HepG2 (cell line): ENCODE results near the gene TMUB1. TPM values are rescaled to one million over a fixed set of nuclear protein-coding genes. Genes with fewer than 3 reads are reported as not detected.

ENCODE experiments used
- CREB3 ChIP-seq: sonication (generic); formaldehyde crosslinking; IDR thresholded peaks from 2 replicates; pipeline ENCODE4 v1.5.0; 2020; ENCODE audit warnings: missing genetic modification reagents
- DZIP1 ChIP-seq: sonication (generic); formaldehyde crosslinking; IDR thresholded peaks from 2 replicates; pipeline ENCODE4 v1.5.0; 2020; ENCODE audit warnings: mild to moderate bottlenecking, missing genetic modification reagents
- GABPB1 ChIP-seq: IDR thresholded peaks from 2 replicates; pipeline ENCODE4 v1.6.1; 2016; ENCODE audit warnings: mild to moderate bottlenecking, missing genetic modification reagents, moderate library complexity, missing compliant biosample characterization
- HDAC2 ChIP-seq: sonication (generic); formaldehyde crosslinking; IDR thresholded peaks from 2 replicates; pipeline ENCODE4 v1.4.0; 2020; ENCODE audit warnings: missing genetic modification reagents
- KLF16 ChIP-seq, 2 experiments: sonication (generic) in 1 of 2; formaldehyde crosslinking in 1 of 2; IDR thresholded peaks; 2 replicates each; pipeline versions ENCODE4 v1.6.1 to v1.8.0; 2016 to 2023; ENCODE audit warnings: missing genetic modification reagents in 2 of 2, missing compliant biosample characterization in 1 of 2
- MAZ ChIP-seq, 2 experiments: sonication (generic) in 1 of 2; formaldehyde crosslinking in 1 of 2; IDR thresholded peaks; 2 replicates each; pipeline versions ENCODE4 v1.5.0 to v1.6.1; 2012 to 2020; ENCODE audit warnings: low read depth in 2 of 2, mild to moderate bottlenecking in 2 of 2, borderline replicate concordance in 1 of 2, improper control_type of control experiment in 1 of 2, low read length in 1 of 2, missing genetic modification reagents in 1 of 2, moderate library complexity in 1 of 2
- MTA3 ChIP-seq: sonication (generic); formaldehyde crosslinking; IDR thresholded peaks from 2 replicates; pipeline ENCODE4 v1.4.0; 2020; ENCODE audit warnings: missing genetic modification reagents
- NCOA1 ChIP-seq: sonication (generic); formaldehyde crosslinking; IDR thresholded peaks from 2 replicates; pipeline ENCODE4 v1.9.0; 2021; ENCODE audit warnings: missing genetic modification reagents
- PAF1 ChIP-seq: IDR thresholded peaks from 2 replicates; pipeline ENCODE4 v1.6.1; 2016; ENCODE audit warnings: missing genetic modification reagents, missing compliant biosample characterization
- POGK ChIP-seq: sonication (generic); formaldehyde crosslinking; conservative IDR thresholded peaks from 2 replicates; pipeline ENCODE4 v1.8.0; 2022; ENCODE audit warnings: mild to moderate bottlenecking, moderate library complexity, missing genetic modification reagents
- POLR2AphosphoS5 ChIP-seq: IDR thresholded peaks from 2 replicates; pipeline ENCODE4 v1.6.1; 2012; ENCODE audit warnings: low read depth, low read length
- PRMT3 ChIP-seq: sonication (generic); formaldehyde crosslinking; IDR thresholded peaks from 2 replicates; pipeline ENCODE4 v1.8.1; 2022; ENCODE audit warnings: low read depth, mild to moderate bottlenecking, moderate library complexity, missing genetic modification reagents, borderline replicate concordance
- REPIN1 ChIP-seq: sonication (generic); formaldehyde crosslinking; IDR thresholded peaks from 2 replicates; pipeline ENCODE4 v1.8.0; 2022; ENCODE audit warnings: missing genetic modification reagents, low read depth, mild to moderate bottlenecking, borderline replicate concordance
- ZNF20 ChIP-seq: sonication (generic); formaldehyde crosslinking; IDR thresholded peaks from 2 replicates; pipeline ENCODE4 v1.4.0; 2020; ENCODE audit warnings: mild to moderate bottlenecking, moderate library complexity, missing genetic modification reagents
- ZNF567 ChIP-seq: sonication (generic); formaldehyde crosslinking; IDR thresholded peaks from 2 replicates; pipeline ENCODE4 v1.8.1; 2023; ENCODE audit warnings: mild to moderate bottlenecking, missing genetic modification reagents, borderline replicate concordance
- ZNF768 ChIP-seq: sonication (generic); formaldehyde crosslinking; IDR thresholded peaks from 2 replicates; pipeline ENCODE4 v1.4.0; 2020; ENCODE audit warnings: missing genetic modification reagents
- ZSCAN9 ChIP-seq: IDR thresholded peaks from 2 replicates; pipeline ENCODE4 v1.6.1; 2016; ENCODE audit warnings: borderline replicate concordance
- polyA plus RNA-seq, 8 experiments: library from polyadenylated mRNA; depleted of rRNA in 3 of 8; stranded (reverse) in 7 of 8; unstranded in 1 of 8; fragments of >200 nt; fragmentation: Illumina TruSeq in 4 of 8; extraction: Trizol in 4 of 8; gene quantifications; 2 replicates each; pipeline versions ENCODE4 v1.2.1 to v1.2.3, GENCODE V29; 2011 to 2016; ENCODE audit warnings: low read depth in 4 of 8, missing spikeins in 1 of 8, mixed read lengths in 1 of 8; ENCODE audit not compliant: insufficient read depth in 1 of 8
- total RNA-seq, 5 experiments: library from RNA; depleted of rRNA; stranded (reverse); fragments of >200 nt; fragmentation: Illumina TruSeq; extraction: Trizol; gene quantifications; 2 replicates each; pipeline ENCODE4 v1.2.3, GENCODE V29; 2016; ENCODE audit warnings: low read depth in 1 of 5

TMUB1 gene
- total and polyA plus RNA-seq, 2 of the 13 experiments (the other 11 are each of a cell fraction or from before 2014, with no cell fraction given): 44.8 to 51.6 TPM

GRCh38 chr7:151062399-151063211 is 20.7 kb downstream of the TMUB1 start (continued):
- TF ChIP-seq PRMT3 (no peak), POGK (CRISPR knock-in tag) (peak; percentile 47; the same call in 1 of the 2 replicates), MTA3 (CRISPR knock-in tag) (no peak), PAF1 (no peak), POLR2AphosphoS5 (peak; percentile 73; the same call in 1 of the 2 replicates), REPIN1 (CRISPR knock-in tag) (0 out of 2 replicates have a peak, but pooled peaks have one; percentile 28), ZNF567 (no peak), NCOA1 (no peak), ZSCAN9 (CRISPR knock-in tag) (no peak; the same call in 1 of the 2 replicates), CREB3 (no peak), ZNF20 (no peak), HDAC2 (CRISPR knock-in tag) (no peak), ZNF768 (CRISPR knock-in tag) (no peak), DZIP1 (CRISPR knock-in tag) (no peak), MAZ (IDR thresholded peaks at IDR 0.05; ENCODE audit: borderline replicate concordance, low read depth, low read length) (peak; percentile 82; the same call in 1 of the 2 replicates), MAZ (CRISPR knock-in tag; IDR thresholded peaks at IDR 0.05; ENCODE audit: low read depth) (peak; percentile 88), KLF16 (CRISPR knock-in tag; IDR thresholded peaks at IDR 0.05) (peak in 1 of 2 experiments; percentile 35; a peak in 1 of 4 replicates), GABPB1 (CRISPR knock-in tag) (peak; percentile 83)
